Measurements from ENCODE around the gene WWC2.

DNA sequence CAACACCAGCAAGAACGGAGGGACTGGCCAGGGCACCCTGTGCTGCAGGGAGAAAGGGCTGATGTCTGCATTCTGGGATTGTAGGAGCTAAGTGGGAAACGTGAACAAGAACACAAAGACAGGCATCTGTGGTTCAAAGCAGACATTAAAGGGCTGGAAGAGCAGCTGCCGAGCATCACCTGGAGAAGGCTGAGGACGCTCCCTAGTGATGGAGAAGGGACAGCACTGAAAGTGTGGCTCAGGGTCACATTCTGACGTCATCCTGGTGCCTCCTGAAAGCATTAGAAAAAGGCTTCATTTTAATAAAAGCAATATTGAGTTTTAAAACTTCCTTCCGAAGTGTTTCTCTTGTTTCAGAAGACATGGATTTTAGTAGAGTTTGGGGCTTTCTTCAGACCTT lies 158.8 kb downstream of the WWC2 start:
- no peak for TF ChIP-seq TCF7L2 (IDR thresholded peaks at IDR 0.05; ENCODE audit: borderline replicate concordance, low read depth, low read length)
- no peak for TF ChIP-seq ZSCAN4 (tag by site-specific recombination; IDR thresholded peaks at IDR 0.05)
- TF ChIP-seq CTCF (tag by site-specific recombination; IDR thresholded peaks at IDR 0.05) = no peak
- TF ChIP-seq, protein P1, sequence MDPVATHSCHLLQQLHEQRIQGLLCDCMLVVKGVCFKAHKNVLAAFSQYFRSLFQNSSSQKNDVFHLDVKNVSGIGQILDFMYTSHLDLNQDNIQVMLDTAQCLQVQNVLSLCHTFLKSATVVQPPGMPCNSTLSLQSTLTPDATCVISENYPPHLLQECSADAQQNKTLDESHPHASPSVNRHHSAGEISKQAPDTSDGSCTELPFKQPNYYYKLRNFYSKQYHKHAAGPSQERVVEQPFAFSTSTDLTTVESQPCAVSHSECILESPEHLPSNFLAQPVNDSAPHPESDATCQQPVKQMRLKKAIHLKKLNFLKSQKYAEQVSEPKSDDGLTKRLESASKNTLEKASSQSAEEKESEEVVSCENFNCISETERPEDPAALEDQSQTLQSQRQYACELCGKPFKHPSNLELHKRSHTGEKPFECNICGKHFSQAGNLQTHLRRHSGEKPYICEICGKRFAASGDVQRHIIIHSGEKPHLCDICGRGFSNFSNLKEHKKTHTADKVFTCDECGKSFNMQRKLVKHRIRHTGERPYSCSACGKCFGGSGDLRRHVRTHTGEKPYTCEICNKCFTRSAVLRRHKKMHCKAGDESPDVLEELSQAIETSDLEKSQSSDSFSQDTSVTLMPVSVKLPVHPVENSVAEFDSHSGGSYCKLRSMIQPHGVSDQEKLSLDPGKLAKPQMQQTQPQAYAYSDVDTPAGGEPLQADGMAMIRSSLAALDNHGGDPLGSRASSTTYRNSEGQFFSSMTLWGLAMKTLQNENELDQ (tag by site-specific recombination; IDR thresholded peaks at IDR 0.05; ENCODE audit: low read depth) = no peak
- TF ChIP-seq ZNF324 (tag by site-specific recombination; IDR thresholded peaks at IDR 0.05) = no peak
- no peak for TF ChIP-seq PRDM4 (tag by site-specific recombination; IDR thresholded peaks at IDR 0.05)
